ENCODE measurements around the gene THRB.
A peak's percentile ranks its signal among the peaks of the same experiment; 100 is the strongest.

The THRB gene

GRCh38 chr3:24533561-24534193, 39.0 kb upstream of the THRB start:
- Histone ChIP-seq H3K4me3 (ENCODE audit: low read length) (no peak overlapping the region), H2AK5ac (ENCODE audit: low read length) (no peak overlapping the region), H3K9ac (ENCODE audit: low read length) (no peak overlapping the region), H2BK5ac (ENCODE audit: low read length) (no peak overlapping the region), H3K79me1 (ENCODE audit: low read length) (no peaks in the 10 kb centered on the region), H3K56ac (ENCODE audit: low read length) (no peak overlapping the region), H4K8ac (ENCODE audit: low read depth, low read length) (no peak overlapping the region), H3K4me1 (ENCODE audit: control insufficient read depth, low read depth, low read length) (no peaks in the 10 kb centered on the region), H3K18ac (ENCODE audit: low read length) (no peak overlapping the region), H3K4me2 (ENCODE audit: low read length) (no peak overlapping the region), H3K27me3 (ENCODE audit: insufficient read depth, low read length, poor library complexity) (no peaks in the 10 kb centered on the region), H2BK120ac (ENCODE audit: low read depth, low read length) (no peak overlapping the region), H2BK15ac (replicated peaks; ENCODE audit: low read depth) (no peak overlapping the region), H3K36me3 (ENCODE audit: control insufficient read depth, insufficient read depth, low read length) (no peaks in the 10 kb centered on the region), H3K23ac (ENCODE audit: low read length) (no peak overlapping the region), H3K4ac (ENCODE audit: low read depth, low read length) (no peak overlapping the region), H3K27ac (ENCODE audit: low read depth, low read length) (no peak overlapping the region), H4K5ac (ENCODE audit: low read length) (no peak overlapping the region), H3K79me2 (ENCODE audit: control insufficient read depth, insufficient read depth, low read length) (no peaks in the 10 kb centered on the region)
- WGBS (ENCODE audit: extremely low coverage, insufficient coverage, low lambda C conversion rate), result no CpG with 5 or more reads among the region's 10 CpGs
- DNase-seq, result no peak

- H3K79me1 ChIP-seq (ENCODE audit: low read length), result no peaks in the 10 kb centered on the region
- H2BK120ac ChIP-seq (ENCODE audit: low read depth, low read length), result no peak overlapping the region
- H4K8ac ChIP-seq (ENCODE audit: low read depth, low read length), result no peak overlapping the region
- H3K4ac ChIP-seq (ENCODE audit: low read depth, low read length), result no peak overlapping the region
- no peak overlapping the region for H4K5ac ChIP-seq (ENCODE audit: low read length)
- H3K27me3 ChIP-seq (ENCODE audit: insufficient read depth, low read length, poor library complexity), result no peaks in the 10 kb centered on the region
- H3K56ac ChIP-seq (ENCODE audit: low read length), result no peak overlapping the region
- H3K23ac ChIP-seq (ENCODE audit: low read length), result no peak overlapping the region
- DNase-seq, result no peak
- no peak overlapping the region for H2BK5ac ChIP-seq (ENCODE audit: low read length)
- no CpG with 5 or more reads among the region's 4 CpGs for WGBS (ENCODE audit: extremely low coverage, insufficient coverage, low lambda C conversion rate)
- no peak overlapping the region for H3K4me3 ChIP-seq (ENCODE audit: low read length)
- H2BK15ac ChIP-seq (replicated peaks; ENCODE audit: low read depth), result no peak overlapping the region
- no peak overlapping the region for H3K27ac ChIP-seq (ENCODE audit: low read depth, low read length)
- H3K18ac ChIP-seq (ENCODE audit: low read length), result no peak overlapping the region
- H3K36me3 ChIP-seq (ENCODE audit: control insufficient read depth, insufficient read depth, low read length), result no peaks in the 10 kb centered on the region
- no peak overlapping the region for H3K9ac ChIP-seq (ENCODE audit: low read length)
- H2AK5ac ChIP-seq (ENCODE audit: low read length), result no peak overlapping the region
- no peaks in the 10 kb centered on the region for H3K79me2 ChIP-seq (ENCODE audit: control insufficient read depth, insufficient read depth, low read length)
- H3K4me2 ChIP-seq (ENCODE audit: low read length), result no peak overlapping the region
- H3K4me1 ChIP-seq (ENCODE audit: control insufficient read depth, low read depth, low read length), result no peaks in the 10 kb centered on the region
These were observed 35.8 kb upstream of the THRB start for GRCh38 chr3:24530471-24530870.

- H3K23ac ChIP-seq (ENCODE audit: low read length), result no peak overlapping the region
- no peak overlapping the region for H3K9ac ChIP-seq (ENCODE audit: low read length)
- H4K8ac ChIP-seq (ENCODE audit: low read depth, low read length), result no peak overlapping the region
- H3K79me1 ChIP-seq (ENCODE audit: low read length), result no peaks in the 10 kb centered on the region
- H3K4me1 ChIP-seq (ENCODE audit: control insufficient read depth, low read depth, low read length), result peaks cover 4% of the 10 kb centered on the region
- H3K4ac ChIP-seq (ENCODE audit: low read depth, low read length), result no peak overlapping the region
- no peak overlapping the region for H3K27ac ChIP-seq (ENCODE audit: low read depth, low read length)
- H2BK5ac ChIP-seq (ENCODE audit: low read length), result no peak overlapping the region
- no peak overlapping the region for H3K4me3 ChIP-seq (ENCODE audit: low read length)
- no peak overlapping the region for H2BK120ac ChIP-seq (ENCODE audit: low read depth, low read length)
- H3K18ac ChIP-seq (ENCODE audit: low read length), result no peak overlapping the region
- H3K79me2 ChIP-seq (ENCODE audit: control insufficient read depth, insufficient read depth, low read length), result no peaks in the 10 kb centered on the region
- no peak overlapping the region for H3K56ac ChIP-seq (ENCODE audit: low read length)
- no peak overlapping the region for H2AK5ac ChIP-seq (ENCODE audit: low read length)
- H3K27me3 ChIP-seq (ENCODE audit: insufficient read depth, low read length, poor library complexity), result no peaks in the 10 kb centered on the region
- H3K36me3 ChIP-seq (ENCODE audit: control insufficient read depth, insufficient read depth, low read length), result no peaks in the 10 kb centered on the region
- no peak overlapping the region for H4K5ac ChIP-seq (ENCODE audit: low read length)
- H3K4me2 ChIP-seq (ENCODE audit: low read length), result no peak overlapping the region
- H2BK15ac ChIP-seq (replicated peaks; ENCODE audit: low read depth), result no peak overlapping the region
- no peak for DNase-seq
These were observed 34.6 kb upstream of the THRB start for GRCh38 chr3:24529210-24529609.

GRCh38 chr3:24526640-24527212, 32.1 kb upstream of the THRB start:
- WGBS (ENCODE audit: extremely low coverage, insufficient coverage, low lambda C conversion rate), result no CpG with 5 or more reads among the region's 2 CpGs
- H2BK120ac ChIP-seq (ENCODE audit: low read depth, low read length), result no peak overlapping the region
- no peaks in the 10 kb centered on the region for H3K27me3 ChIP-seq (ENCODE audit: insufficient read depth, low read length, poor library complexity)
- peak; percentile 30 for DNase-seq
- no peak overlapping the region for H4K5ac ChIP-seq (ENCODE audit: low read length)
- no peaks in the 10 kb centered on the region for H3K79me1 ChIP-seq (ENCODE audit: low read length)
- no peaks in the 10 kb centered on the region for H3K36me3 ChIP-seq (ENCODE audit: control insufficient read depth, insufficient read depth, low read length)
- no peak overlapping the region for H3K9ac ChIP-seq (ENCODE audit: low read length)
- H3K79me2 ChIP-seq (ENCODE audit: control insufficient read depth, insufficient read depth, low read length), result no peaks in the 10 kb centered on the region
- H3K4ac ChIP-seq (ENCODE audit: low read depth, low read length), result no peak overlapping the region
- no peak overlapping the region for H3K4me3 ChIP-seq (ENCODE audit: low read length)
- no peak overlapping the region for H3K4me2 ChIP-seq (ENCODE audit: low read length)
- no peak overlapping the region for H2BK5ac ChIP-seq (ENCODE audit: low read length)
- peaks cover 6% of the 10 kb centered on the region for H3K4me1 ChIP-seq (ENCODE audit: control insufficient read depth, low read depth, low read length)
- no peak overlapping the region for H3K23ac ChIP-seq (ENCODE audit: low read length)
- no peak overlapping the region for H4K8ac ChIP-seq (ENCODE audit: low read depth, low read length)
- H2AK5ac ChIP-seq (ENCODE audit: low read length), result no peak overlapping the region
- no peak overlapping the region for H2BK15ac ChIP-seq (replicated peaks; ENCODE audit: low read depth)
- no peak overlapping the region for H3K18ac ChIP-seq (ENCODE audit: low read length)
- H3K56ac ChIP-seq (ENCODE audit: low read length), result no peak overlapping the region
- no peak overlapping the region for H3K27ac ChIP-seq (ENCODE audit: low read depth, low read length)

- Histone ChIP-seq H4K5ac (ENCODE audit: low read length) (no peak overlapping the region), H3K56ac (ENCODE audit: low read length) (peak overlapping the region; percentile 38), H3K4me2 (ENCODE audit: low read length) (no peak overlapping the region), H3K4ac (ENCODE audit: low read depth, low read length) (no peak overlapping the region), H2BK5ac (ENCODE audit: low read length) (no peak overlapping the region), H3K27me3 (ENCODE audit: insufficient read depth, low read length, poor library complexity) (peaks cover 3% of the 10 kb centered on the region), H3K4me1 (ENCODE audit: control insufficient read depth, low read depth, low read length) (peaks cover 8% of the 10 kb centered on the region), H3K79me2 (ENCODE audit: control insufficient read depth, insufficient read depth, low read length) (no peaks in the 10 kb centered on the region), H3K27ac (ENCODE audit: low read depth, low read length) (no peak overlapping the region), H2BK120ac (ENCODE audit: low read depth, low read length) (no peak overlapping the region), H3K4me3 (ENCODE audit: low read length) (no peak overlapping the region), H3K9ac (ENCODE audit: low read length) (no peak overlapping the region), H4K8ac (ENCODE audit: low read depth, low read length) (no peak overlapping the region), H3K79me1 (ENCODE audit: low read length) (no peaks in the 10 kb centered on the region), H2AK5ac (ENCODE audit: low read length) (no peak overlapping the region), H2BK15ac (replicated peaks; ENCODE audit: low read depth) (peak overlapping the region; percentile 20), H3K18ac (ENCODE audit: low read length) (no peak overlapping the region), H3K36me3 (ENCODE audit: control insufficient read depth, insufficient read depth, low read length) (no peaks in the 10 kb centered on the region), H3K23ac (ENCODE audit: low read length) (no peak overlapping the region)
- no peak for DNase-seq
- WGBS (ENCODE audit: extremely low coverage, insufficient coverage, low lambda C conversion rate), result no CpG with 5 or more reads among the region's 1 CpG
These were observed 30.9 kb upstream of the THRB start for GRCh38 chr3:24525557-24525956.

- H4K5ac ChIP-seq (ENCODE audit: low read length), result no peak overlapping the region
- H4K8ac ChIP-seq (ENCODE audit: low read depth, low read length), result no peak overlapping the region
- no peak for DNase-seq
- no peak overlapping the region for H3K4me3 ChIP-seq (ENCODE audit: low read length)
- H3K23ac ChIP-seq (ENCODE audit: low read length), result no peak overlapping the region
- H3K4me1 ChIP-seq (ENCODE audit: control insufficient read depth, low read depth, low read length), result peaks cover 8% of the 10 kb centered on the region
- H2BK120ac ChIP-seq (ENCODE audit: low read depth, low read length), result no peak overlapping the region
- WGBS (ENCODE audit: extremely low coverage, insufficient coverage, low lambda C conversion rate), result no CpG with 5 or more reads among the region's 1 CpG
- peak overlapping the region; percentile 20 for H2BK15ac ChIP-seq (replicated peaks; ENCODE audit: low read depth)
- no peak overlapping the region for H2BK5ac ChIP-seq (ENCODE audit: low read length)
- no peak overlapping the region for H2AK5ac ChIP-seq (ENCODE audit: low read length)
- H3K4ac ChIP-seq (ENCODE audit: low read depth, low read length), result no peak overlapping the region
- no peaks in the 10 kb centered on the region for H3K79me2 ChIP-seq (ENCODE audit: control insufficient read depth, insufficient read depth, low read length)
- no peak overlapping the region for H3K27ac ChIP-seq (ENCODE audit: low read depth, low read length)
- peaks cover 8% of the 10 kb centered on the region for H3K27me3 ChIP-seq (ENCODE audit: insufficient read depth, low read length, poor library complexity)
- no peak overlapping the region for H3K4me2 ChIP-seq (ENCODE audit: low read length)
- no peak overlapping the region for H3K18ac ChIP-seq (ENCODE audit: low read length)
- peak overlapping the region; percentile 38 for H3K56ac ChIP-seq (ENCODE audit: low read length)
- no peaks in the 10 kb centered on the region for H3K79me1 ChIP-seq (ENCODE audit: low read length)
- no peaks in the 10 kb centered on the region for H3K36me3 ChIP-seq (ENCODE audit: control insufficient read depth, insufficient read depth, low read length)
- H3K9ac ChIP-seq (ENCODE audit: low read length), result no peak overlapping the region
These were observed 30.4 kb upstream of the THRB start for GRCh38 chr3:24525022-24525421.
